ENCODE data around the gene GLI1.
"Not testable (repeated sequence)": the region's sequence is repeated elsewhere in the genome, so short reads cannot be mapped to it uniquely, and the experiment has no call there.

The GLI1 gene

GRCh38 chr12:57517187-57517586 is 57.6 kb downstream of the GLI1 start:
- H3K9ac ChIP-seq (ENCODE audit: low read length) = no peak overlapping the region
- H3K27me3 ChIP-seq (ENCODE audit: insufficient read depth, low read length) = no peaks in the 10 kb centered on the region
- peaks cover 31% of the 10 kb centered on the region for H3K4me1 ChIP-seq (ENCODE audit: insufficient read depth, low read length, severe bottlenecking)
- no peak overlapping the region for H3K4me2 ChIP-seq (ENCODE audit: low read length)
- H3F3A ChIP-seq (ENCODE audit: insufficient read depth, low read length) = 0 out of 2 replicates have a peak, but pooled peaks cover 9% of the 10 kb centered on the region
- TF ChIP-seq CTCF (IDR thresholded peaks at IDR 0.05; ENCODE audit: low read length) (no peak), EZH2 (IDR thresholded peaks at IDR 0.05; ENCODE audit: borderline replicate concordance, low read length) (no peak)
- H4K20me1 ChIP-seq (ENCODE audit: insufficient read depth, low read length) = no peaks in the 10 kb centered on the region
- peaks cover 11% of the 10 kb centered on the region for H3K79me2 ChIP-seq (ENCODE audit: insufficient read depth, low read length)
- peaks cover 71% of the 10 kb centered on the region for H3K36me3 ChIP-seq (ENCODE audit: insufficient read depth, low read length)
- H3K4me3 ChIP-seq (ENCODE audit: low read depth, low read length, poor library complexity, severe bottlenecking) = no peak overlapping the region
- no peaks in the 10 kb centered on the region for H3K9me2 ChIP-seq (ENCODE audit: low read depth, low read length)
- H3K27ac ChIP-seq (ENCODE audit: low read depth, low read length, poor library complexity, severe bottlenecking) = no peak overlapping the region
- H2AFZ ChIP-seq (ENCODE audit: low read length) = no peak overlapping the region
- H3K9me3 ChIP-seq (ENCODE audit: low read length) = no peaks in the 10 kb centered on the region

GRCh38 chr12:57517718-57518117 is 58.1 kb downstream of the GLI1 start:
- H3K9ac ChIP-seq (ENCODE audit: low read length); H2AFZ ChIP-seq (ENCODE audit: low read length); H4K20me1 ChIP-seq (ENCODE audit: insufficient read depth, low read length); H3K4me2 ChIP-seq (ENCODE audit: low read length); H3K9me2 ChIP-seq (ENCODE audit: low read depth, low read length); H3K4me3 ChIP-seq (ENCODE audit: low read depth, low read length, poor library complexity, severe bottlenecking); H3K9me3 ChIP-seq (ENCODE audit: low read length); H3K27me3 ChIP-seq (ENCODE audit: insufficient read depth, low read length): not testable (repeated sequence)
- H3K4me1 ChIP-seq (ENCODE audit: insufficient read depth, low read length, severe bottlenecking) = peaks cover 34% of the 10 kb centered on the region
- peaks cover 66% of the 10 kb centered on the region for H3K36me3 ChIP-seq (ENCODE audit: insufficient read depth, low read length)
- 0 out of 2 replicates have a peak, but pooled peaks cover 10% of the 10 kb centered on the region for H3F3A ChIP-seq (ENCODE audit: insufficient read depth, low read length)
- H3K27ac ChIP-seq (ENCODE audit: low read depth, low read length, poor library complexity, severe bottlenecking) = peak overlapping the region; percentile 9
- H3K79me2 ChIP-seq (ENCODE audit: insufficient read depth, low read length) = peaks cover 11% of the 10 kb centered on the region

GRCh38 chr12:57518176-57518919 is 58.8 kb downstream of the GLI1 start:
- Histone ChIP-seq H3K9me2 (ENCODE audit: low read depth, low read length) (no peaks in the 10 kb centered on the region), H3K4me1 (ENCODE audit: insufficient read depth, low read length, severe bottlenecking) (peaks cover 35% of the 10 kb centered on the region), H3K4me3 (ENCODE audit: low read depth, low read length, poor library complexity, severe bottlenecking) (peak overlapping the region; percentile 87), H3F3A (ENCODE audit: insufficient read depth, low read length) (0 out of 2 replicates have a peak, but pooled peaks cover 10% of the 10 kb centered on the region), H3K79me2 (ENCODE audit: insufficient read depth, low read length) (peaks cover 11% of the 10 kb centered on the region), H2AFZ (ENCODE audit: low read length) (no peak overlapping the region), H3K36me3 (ENCODE audit: insufficient read depth, low read length) (peaks cover 59% of the 10 kb centered on the region), H3K9me3 (ENCODE audit: low read length) (no peaks in the 10 kb centered on the region), H4K20me1 (ENCODE audit: insufficient read depth, low read length) (no peaks in the 10 kb centered on the region), H3K4me2 (ENCODE audit: low read length) (peak overlapping the region; percentile 87; the same call in 1 of the 2 replicates), H3K27me3 (ENCODE audit: insufficient read depth, low read length) (no peaks in the 10 kb centered on the region), H3K9ac (ENCODE audit: low read length) (no peak overlapping the region), H3K27ac (ENCODE audit: low read depth, low read length, poor library complexity, severe bottlenecking) (peak overlapping the region; percentile 9)
- TF ChIP-seq EZH2 (IDR thresholded peaks at IDR 0.05; ENCODE audit: borderline replicate concordance, low read length) (no peak), CTCF (IDR thresholded peaks at IDR 0.05; ENCODE audit: low read length) (no peak)
